Limb (tissue), 2 donors: ENCODE results near the gene PHKG2.

Experiments
- DNase-seq, 2 donors: peaks; one replicate each; pipeline ENCODE4 v3.0.0-alpha.2; 2016; ENCODE audit errors: extremely low spot score in 2 of 2

PHKG2 gene

GRCh38 chr16:30755955-30756780, 7.9 kb downstream of the PHKG2 start:
- DNase-seq: no peak

- DNase-seq: no peak
These were observed 8.5 kb downstream of the PHKG2 start for GRCh38 chr16:30756781-30757100.

DNA sequence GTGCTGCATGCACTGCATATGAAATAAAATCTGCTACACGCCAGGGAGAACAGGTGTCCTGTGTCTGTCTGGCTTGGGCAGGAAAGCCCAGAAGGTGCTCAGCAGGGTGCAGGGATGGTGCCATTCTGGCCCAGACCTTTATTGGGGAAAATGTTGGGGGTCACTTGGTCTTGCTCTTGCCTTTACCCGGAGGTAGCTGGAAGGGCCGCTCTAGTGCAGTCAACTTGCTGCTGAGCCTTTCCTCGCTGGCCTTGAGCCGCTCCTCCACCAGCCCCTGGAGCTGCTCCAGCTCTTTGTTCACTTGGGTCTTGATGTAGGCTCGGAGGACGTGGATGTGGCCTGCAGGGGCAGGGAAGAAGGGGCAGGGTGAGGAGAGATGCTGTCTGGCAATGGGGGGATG, 9.1 kb downstream of the PHKG2 start:
- no peak for DNase-seq

GRCh38 chr16:30758988-30759491, 10.8 kb downstream of the PHKG2 start:
- no peak for DNase-seq

GRCh38 chr16:30760001-30760559, 11.9 kb downstream of the PHKG2 start:
- no peak for DNase-seq

- no peak for DNase-seq
These were observed 12.6 kb downstream of the PHKG2 start for GRCh38 chr16:30760577-30761426.

- DNase-seq: peak in 1 of 2 donors; percentile 50
These were observed 13.3 kb downstream of the PHKG2 start for GRCh38 chr16:30761427-30761927.

GRCh38 chr16:30761928-30762902, 14.0 kb downstream of the PHKG2 start, which contains the start of the genes CFAP119 and RNF40:
Gene CFAP119, minus strand, starts transcription at chr16:30762062. Its CDS starts 314 bp downstream, at chr16:30761748.
Gene RNF40, plus strand, starts transcription at chr16:30762322. Its CDS starts 224 bp downstream, at chr16:30762546.
- DNase-seq: peak; percentile 98 to 99

DNA sequence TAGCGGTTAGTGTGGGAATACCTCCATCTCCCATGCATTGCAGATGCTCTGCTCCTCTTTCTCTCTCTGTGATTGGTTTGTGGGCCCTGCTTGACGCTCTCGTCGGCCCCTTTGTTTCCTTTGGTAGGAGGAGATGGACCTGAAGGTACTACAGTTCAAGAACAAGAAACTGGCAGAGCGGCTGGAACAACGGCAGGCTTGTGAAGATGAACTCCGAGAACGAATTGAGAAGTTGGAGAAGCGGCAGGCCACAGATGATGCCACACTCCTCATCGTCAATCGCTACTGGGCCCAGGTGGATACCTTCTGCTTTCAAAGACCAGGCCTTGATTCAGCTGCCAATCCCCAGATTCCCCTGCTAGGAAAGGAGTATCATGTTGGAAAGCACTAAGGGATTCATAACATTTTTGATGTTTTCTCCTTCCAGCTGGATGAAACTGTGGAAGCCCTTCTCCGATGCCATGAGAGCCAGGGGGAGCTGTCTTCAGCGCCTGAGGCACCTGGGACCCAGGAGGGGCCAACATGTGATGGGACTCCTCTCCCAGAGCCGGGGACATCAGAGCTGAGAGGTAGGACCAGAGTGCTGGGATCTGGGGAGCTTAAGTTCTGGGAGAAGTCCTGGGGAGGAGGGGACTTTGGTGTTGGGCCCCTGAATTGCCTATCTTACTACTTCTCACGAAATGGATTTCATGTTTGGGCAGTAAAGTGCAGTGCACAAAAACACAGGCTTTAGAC, 14.9 kb downstream of the PHKG2 start:
- peak in 1 of 2 donors; percentile 18 for DNase-seq

- DNase-seq: no peak
These were observed 15.9 kb downstream of the PHKG2 start for GRCh38 chr16:30764086-30764485.

GRCh38 chr16:30764816-30765465, 16.7 kb downstream of the PHKG2 start:
- DNase-seq: no peak

- no peak for DNase-seq
These were observed 18.1 kb downstream of the PHKG2 start for GRCh38 chr16:30766206-30766932.

DNA sequence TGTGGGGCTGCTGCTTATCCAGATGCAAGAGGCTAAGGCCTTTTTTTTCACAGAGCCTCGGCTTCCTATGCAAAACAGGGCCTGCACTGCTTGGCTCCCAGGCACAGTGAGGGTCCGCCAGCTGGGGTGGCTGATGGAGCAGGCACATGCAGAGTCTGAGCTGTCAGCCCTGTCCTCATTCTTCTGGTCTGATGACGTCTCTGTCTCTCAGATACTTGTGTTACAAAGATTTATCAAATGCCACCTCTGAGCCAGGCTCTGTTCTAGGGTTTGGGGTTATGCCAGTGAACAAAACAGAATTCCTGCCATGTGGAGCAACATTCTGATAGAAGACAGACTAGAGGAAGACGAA, 18.7 kb downstream of the PHKG2 start:
- DNase-seq: no peak

GRCh38 chr16:30767767-30768465, 19.7 kb downstream of the PHKG2 start:
- DNase-seq: no peak

DNA sequence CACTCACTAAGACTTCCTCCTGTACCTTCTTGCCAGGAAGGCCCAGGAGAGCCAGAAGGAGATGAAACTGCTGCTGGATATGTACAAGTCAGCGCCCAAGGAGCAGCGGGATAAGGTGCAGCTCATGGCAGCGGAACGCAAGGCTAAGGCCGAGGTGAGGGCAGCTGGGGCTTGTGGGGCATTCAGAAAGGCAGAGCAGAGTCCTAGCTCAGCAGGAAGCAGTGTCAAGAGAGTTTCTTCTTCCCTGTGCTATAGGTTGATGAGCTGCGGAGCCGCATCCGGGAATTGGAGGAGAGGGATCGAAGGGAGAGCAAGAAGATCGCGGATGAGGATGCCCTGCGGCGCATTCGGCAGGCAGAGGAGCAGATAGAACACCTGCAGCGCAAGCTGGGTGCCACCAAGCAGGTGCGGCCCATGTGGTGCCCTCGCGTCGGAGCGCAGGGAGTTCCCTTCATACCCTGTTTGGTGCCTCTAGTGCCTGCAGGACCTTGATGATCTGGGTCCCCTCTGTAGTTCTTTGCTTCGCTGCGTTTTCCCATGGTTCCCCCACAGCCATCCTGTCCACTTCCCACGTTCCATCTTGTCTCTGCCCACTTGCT, 20.5 kb downstream of the PHKG2 start:
- DNase-seq: no peak

DNA sequence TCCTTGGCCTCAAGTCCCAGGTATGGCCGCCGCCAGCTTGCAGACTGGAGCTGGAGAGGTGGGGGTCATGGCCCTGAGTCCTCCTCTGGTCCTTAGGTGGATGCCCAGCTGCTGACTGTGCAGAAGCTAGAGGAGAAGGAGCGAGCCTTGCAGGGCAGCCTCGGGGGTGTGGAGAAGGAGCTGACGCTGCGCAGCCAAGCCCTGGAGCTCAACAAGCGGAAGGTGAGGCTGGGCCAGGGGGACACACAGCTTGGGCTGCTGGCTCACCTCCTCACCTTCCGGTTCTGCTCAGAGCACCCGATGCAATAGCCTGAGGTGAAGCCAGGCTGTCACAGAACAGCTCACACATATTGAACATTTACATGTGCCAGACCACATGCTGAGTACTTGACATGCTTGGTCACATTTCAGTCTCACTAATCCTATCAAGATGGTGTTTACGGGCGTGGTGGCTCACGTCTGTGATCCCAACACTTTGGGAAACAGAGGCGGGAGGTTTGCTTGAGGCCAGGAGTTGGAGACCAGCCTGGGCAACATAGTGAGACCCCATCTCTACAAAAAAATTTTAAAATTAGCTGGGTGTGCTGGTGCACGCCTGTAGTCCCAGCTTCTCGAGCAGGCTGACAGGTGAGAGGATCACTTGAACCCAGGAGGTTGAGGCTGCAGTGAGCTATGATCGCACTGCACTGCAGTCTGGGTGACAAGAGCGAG, 21.3 kb downstream of the PHKG2 start:
- DNase-seq: no peak

DNA sequence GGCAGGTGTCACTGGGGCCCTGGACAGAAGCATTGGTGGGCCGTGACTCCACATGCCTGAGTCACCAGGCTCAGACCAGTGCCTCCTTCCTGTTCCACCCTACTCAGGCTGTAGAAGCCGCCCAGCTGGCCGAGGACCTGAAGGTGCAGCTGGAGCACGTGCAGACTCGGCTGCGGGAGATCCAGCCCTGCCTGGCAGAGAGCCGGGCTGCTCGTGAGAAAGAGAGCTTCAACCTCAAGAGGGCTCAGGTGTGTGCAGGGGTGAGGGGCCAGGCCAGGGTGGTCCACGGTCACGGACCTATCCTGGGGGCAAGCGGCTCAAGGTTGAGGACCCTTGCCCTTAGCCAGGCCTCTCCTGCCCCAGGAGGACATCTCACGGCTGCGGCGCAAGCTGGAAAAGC, 23.5 kb downstream of the PHKG2 start:
- peak in 1 of 2 donors; percentile 21 for DNase-seq
